Caki2 (cell line): ENCODE measurements around the gene TMED4. TPM values are rescaled to one million over a fixed set of nuclear protein-coding genes. Genes with fewer than 3 reads are reported as not detected.

Experiments
- DNase-seq: peaks from one replicate; pipeline ENCODE4 v3.0.0-alpha.2; 2015; ENCODE audit warnings: low read depth
- in situ Hi-C: cut with HindIII; loops from 2 replicates; pipeline ENCODE4 v1.10.0; 2016; ENCODE audit warnings: low sequenced_read_pairs, low pct_unique_long_range_greater_than_20kb, mixed read lengths
- total RNA-seq: library from RNA; depleted of rRNA; stranded (reverse); fragments of >200 nt; shearing (Covaris generic); gene quantifications from 2 replicates; pipeline ENCODE4 v1.2.3, GENCODE V29; 2014; ENCODE audit warnings: low replicate concordance; rRNA removed

TMED4 gene
- total RNA-seq: 263 and 317 TPM in 2 replicates

DNA sequence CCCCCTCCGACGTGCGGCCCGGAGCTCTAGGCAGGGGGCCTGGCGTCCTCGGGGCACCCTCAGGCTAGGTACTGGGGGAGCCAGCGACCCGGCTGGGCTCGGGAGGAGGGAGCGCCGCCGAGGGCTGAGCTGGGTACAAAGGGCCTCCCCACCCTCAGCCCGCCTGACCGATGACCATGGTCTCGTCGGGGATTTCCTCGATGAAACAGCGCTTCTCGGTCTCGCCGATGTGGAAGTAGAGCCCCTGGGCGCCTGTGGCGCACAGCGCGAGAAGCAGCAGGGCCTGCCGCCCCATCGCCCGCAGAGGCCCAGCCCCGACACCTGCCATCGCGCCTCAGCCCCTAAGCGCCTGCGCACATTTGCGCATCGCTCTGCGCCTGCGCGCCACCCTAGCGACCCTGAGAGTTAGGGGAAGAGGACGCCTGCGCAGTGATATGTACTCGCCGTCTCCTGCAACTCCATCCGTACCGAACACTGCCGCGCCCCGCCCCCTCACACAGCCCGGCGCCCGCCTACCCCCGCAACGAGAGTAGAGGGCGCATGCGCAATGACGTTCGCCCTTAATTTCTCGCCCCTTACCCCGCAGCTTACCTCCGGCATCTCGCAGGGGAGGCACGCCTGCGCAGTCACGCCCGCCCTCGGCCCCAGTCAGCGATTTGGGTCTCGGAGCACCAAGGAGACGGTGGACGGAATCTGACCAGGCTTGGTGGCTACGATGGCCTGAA, at the start of gene TMED4:
TMED4 (minus strand) TSS at position 353 of the 725 bp plus-strand sequence; CDS start at position 328, 25 bp downstream.
- DNase-seq: peak; percentile 99
- in situ Hi-C loops: no loop called here

DNA sequence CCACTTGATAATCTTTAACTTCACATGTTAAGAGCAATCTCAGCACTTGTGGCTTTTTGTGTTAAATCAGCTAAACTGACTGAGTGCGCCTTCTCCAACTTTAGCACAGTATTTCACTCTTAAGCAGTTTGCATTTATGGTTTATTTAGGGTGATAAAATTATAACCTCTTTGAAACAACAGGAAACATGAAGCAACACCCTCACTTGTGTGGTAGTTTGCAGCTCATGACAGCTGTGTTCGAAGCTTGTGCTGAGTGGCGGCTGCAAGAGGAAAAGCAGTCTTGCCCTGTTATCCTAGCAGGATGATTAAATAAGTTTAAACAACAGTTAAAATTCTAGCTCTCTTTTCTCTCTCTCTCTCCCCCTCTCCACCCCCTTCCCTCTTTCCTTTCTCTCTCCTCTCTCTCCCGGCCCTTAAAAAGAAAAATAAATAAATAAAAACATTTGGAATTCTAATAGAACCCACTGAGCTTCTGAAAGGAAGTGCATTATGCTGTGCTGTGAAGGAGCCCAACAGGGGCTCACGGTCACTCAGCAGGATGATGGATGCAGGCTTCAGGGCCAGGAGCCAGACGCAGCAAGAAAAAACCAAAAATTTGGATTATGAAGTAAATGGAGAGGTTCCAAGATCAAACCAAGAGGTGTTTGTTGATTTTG, 49.6 kb upstream of the TMED4 start:
- in situ Hi-C loops: no loop called here
- DNase-seq: no peak

GRCh38 chr7:44630792-44631457, 48.9 kb upstream of the TMED4 start:
- no peak for DNase-seq
- in situ Hi-C loops: no loop called here

- DNase-seq: no peak
- in situ Hi-C loops: no loop called here
These were observed 47.9 kb upstream of the TMED4 start for GRCh38 chr7:44629829-44630522.

DNA sequence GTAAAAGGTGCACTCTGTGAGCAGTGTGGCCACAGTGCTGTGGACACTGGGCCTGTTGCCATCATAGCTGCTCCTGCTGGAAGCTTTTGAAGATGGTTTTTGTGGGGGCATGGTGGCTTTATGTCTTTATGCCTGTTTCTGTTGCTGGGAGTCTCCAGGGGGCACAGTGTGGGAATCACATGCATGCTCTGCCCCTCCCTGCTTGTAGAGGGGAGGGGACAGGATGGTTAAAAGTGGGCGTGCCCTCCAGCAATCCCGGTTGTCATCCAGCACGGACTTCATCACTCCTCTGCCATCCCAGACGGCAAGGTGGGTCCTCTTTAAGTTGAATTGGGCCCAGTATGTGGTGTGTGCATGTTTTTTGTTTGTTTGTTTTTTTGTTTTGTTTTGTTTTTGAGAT, 44.6 kb upstream of the TMED4 start:
- no peak for DNase-seq
- in situ Hi-C loops: no loop called here

- no peak for DNase-seq
These were observed 43.8 kb upstream of the TMED4 start for GRCh38 chr7:44625526-44626471.

DNA sequence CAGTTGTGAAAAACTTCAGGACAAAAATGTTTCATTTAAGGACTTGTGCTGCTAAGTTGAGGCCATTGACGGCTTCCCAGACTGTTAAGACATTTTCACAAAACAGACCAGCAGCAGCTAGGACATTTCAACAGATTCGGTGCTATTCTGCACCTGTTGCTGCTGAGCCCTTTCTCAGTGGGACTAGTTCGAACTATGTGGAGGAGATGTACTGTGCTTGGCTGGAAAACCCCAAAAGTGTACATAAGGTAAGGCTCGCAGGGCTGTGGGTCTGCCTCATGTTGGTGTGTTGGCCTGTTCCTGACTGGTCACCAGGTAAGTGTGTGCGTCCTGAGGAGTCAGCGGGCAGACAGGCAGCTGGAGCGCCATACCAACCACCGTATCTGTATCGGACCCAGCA, 42.3 kb upstream of the TMED4 start:
- in situ Hi-C loops: no loop called here
- no peak for DNase-seq

More at GRCh38 chr7:44625526-44626471, 43.8 kb upstream of the TMED4 start:
- in situ Hi-C loops: no loop called here

DNA sequence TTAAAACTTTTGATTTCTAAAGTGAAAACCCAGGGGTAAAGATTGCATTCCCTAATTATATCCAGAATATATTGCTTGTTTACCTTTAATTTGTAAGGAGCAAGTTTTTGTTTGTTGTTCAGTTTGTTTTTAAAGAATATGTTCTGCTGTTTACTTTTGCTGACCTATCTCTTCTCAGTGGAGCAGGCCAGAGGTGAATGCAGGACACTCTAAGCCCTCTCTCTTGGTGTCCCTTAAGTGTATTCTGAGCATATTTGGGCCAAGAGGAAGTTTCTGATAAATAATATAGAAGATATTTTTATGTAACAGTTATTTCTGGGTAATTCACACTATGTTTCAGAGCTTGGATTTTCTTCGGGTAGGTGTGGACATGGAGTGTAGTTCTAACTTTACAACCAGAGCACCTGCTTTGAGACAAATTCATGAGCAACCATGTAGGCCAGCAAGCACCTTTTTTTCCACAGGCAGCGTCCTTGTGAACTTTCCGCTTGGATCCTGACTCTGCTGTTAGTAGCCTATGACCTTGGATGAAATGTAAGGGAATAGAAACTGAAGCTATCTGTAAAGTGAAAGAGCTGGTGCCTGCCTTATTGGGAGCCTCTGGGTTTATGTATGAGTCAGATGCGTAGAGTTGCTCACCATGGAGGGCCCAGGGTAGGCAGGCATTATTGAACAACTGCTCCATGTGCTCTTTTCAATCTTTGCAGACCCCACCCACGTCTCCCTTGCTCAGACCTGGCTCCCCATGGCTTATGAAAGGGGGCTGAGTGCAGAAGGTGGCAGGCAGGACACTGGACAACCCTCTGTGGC, 40.5 kb upstream of the TMED4 start:
- in situ Hi-C loops: no loop called here
- DNase-seq: no peak

DNA sequence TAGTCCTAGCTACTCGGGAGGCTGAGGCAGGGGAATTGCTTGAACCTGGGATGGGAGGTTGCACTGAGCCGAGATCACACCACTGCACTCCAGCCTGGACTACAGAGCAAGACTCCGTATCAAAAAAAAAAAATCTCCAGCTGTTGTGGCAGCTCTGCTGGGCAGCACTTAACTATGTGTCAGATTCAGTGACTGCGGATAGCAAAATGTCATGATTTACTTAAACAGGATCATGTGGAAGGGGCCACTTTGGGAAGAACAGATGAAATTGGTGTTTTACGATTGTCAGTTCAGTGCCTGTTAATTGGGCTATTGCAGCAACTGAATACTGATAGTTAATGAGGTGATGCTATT, 39.7 kb upstream of the TMED4 start:
- in situ Hi-C loops: no loop called here
- no peak for DNase-seq

DNA sequence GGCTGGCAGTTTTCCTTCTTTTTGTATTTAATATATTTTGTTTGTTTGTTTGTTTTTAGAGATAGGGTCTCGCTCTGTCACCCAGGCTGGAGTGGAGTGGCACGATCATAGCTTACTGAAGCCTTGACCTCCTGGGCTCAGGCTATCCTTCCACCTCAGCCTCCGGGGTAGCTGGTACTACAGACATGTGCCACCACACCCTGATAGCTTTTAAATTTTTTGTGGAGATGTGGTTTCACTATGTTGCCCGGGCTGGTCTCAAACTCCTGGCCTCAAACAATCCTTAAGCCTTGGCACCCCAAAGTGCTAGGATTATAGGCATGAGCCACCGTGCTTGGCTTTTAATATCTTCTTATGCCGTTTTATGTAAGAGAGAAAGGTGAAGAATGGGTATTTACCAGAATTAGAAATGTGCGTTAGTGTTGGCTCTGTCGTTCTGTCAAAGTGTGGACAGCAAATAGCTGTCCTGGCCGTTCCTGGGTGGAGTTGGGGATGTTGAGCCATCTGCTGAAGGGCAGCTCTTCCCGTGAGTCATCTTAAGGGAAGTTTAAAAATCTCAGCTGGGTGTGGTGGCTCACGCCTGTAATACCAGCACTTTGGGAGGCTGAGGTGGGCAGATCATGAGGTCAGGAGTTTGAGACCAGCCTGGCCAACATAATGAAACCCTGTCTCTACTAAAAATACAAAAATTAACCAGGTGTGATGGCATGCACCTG, 39.2 kb upstream of the TMED4 start:
- DNase-seq: no peak
- in situ Hi-C loops: no loop called here

DNA sequence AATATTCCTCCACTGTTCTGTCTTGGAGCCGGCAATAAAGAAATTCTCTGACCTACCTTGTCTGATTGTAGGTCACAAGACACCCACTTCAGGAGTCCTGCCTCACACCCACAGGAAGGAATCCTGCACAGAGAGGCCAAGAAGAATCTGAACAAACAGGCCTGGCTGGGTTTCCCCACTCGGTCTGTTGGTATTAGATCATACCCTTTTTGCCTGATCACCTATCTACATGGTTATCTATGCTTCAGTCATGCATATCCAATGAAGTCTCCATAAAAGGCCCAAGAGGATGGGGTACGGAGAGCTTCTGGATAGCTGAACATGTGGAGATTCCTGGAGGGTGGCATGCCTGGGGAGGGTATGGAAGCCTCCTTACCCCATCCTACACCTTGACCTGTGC, 36.7 kb upstream of the TMED4 start:
- peak; percentile 65 for DNase-seq

GRCh38 chr7:44618045-44618444, 36.0 kb upstream of the TMED4 start:
- no peak for DNase-seq
- in situ Hi-C loops: no loop called here

More for the DNA sequence above, 36.7 kb upstream of the TMED4 start:
- in situ Hi-C loops: no loop called here

- in situ Hi-C loops: no loop called here
- DNase-seq: no peak
These were observed 35.3 kb upstream of the TMED4 start for GRCh38 chr7:44617225-44617890.

DNA sequence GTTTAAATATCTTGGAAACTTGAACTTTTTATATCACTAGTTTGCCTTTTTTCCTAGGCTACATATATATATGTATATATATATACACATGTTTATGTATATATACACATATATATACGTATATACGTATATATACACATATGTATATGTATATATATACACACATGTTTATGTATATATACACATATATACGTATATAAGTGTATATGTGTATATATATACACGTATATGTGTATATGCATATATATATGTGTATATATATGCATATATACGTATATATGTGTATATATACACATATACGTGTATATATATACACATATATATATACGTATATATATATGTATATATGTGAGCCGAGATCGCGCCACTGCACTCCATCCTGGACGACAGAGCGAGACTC, 34.5 kb upstream of the TMED4 start:
- DNase-seq: no peak
- in situ Hi-C loops: no loop called here

GRCh38 chr7:44615793-44616192, 33.8 kb upstream of the TMED4 start:
- no peak for DNase-seq
- in situ Hi-C loops: no loop called here

- peak; percentile 40 for DNase-seq
- in situ Hi-C loops: no loop called here
These were observed 33.1 kb upstream of the TMED4 start for GRCh38 chr7:44615149-44615611.
